Tibial artery (tissue), 4 donors: ENCODE measurements around the gene SCAMP4.

ENCODE experiments used
- DNase-seq, 2 donors: peaks; one replicate each; pipeline ENCODE4 v3.0.0-alpha.2; 2019
- H3K27ac ChIP-seq, 2 donors: fragments of 200-600 bp; sonication (generic) in 1 of 2; 1 replicate in 1 of 2; 2 replicates in 1 of 2; pipeline ENCODE4 v1.5.1; 2018 to 2019; ENCODE audit warnings: mild to moderate bottlenecking in 1 of 2
- H3K27me3 ChIP-seq, 2 donors: fragments of 200-600 bp; sonication (generic) in 1 of 2; one replicate each; pipeline versions ENCODE4 v1.5.1 to v1.6.0; 2016 to 2019
- H3K36me3 ChIP-seq, 3 donors: fragments of 200-600 bp; sonication (generic) in 2 of 3; one replicate each; pipeline ENCODE4 v1.5.1; 2016 to 2019; ENCODE audit warnings: mild to moderate bottlenecking in 2 of 3
- H3K4me1 ChIP-seq, 4 donors: fragments of 200-600 bp; sonication (generic) in 2 of 4; 1 replicate in 3 of 4; 2 replicates in 1 of 4; pipeline ENCODE4 v1.5.1; 2016 to 2019
- H3K4me3 ChIP-seq, 2 donors: fragments of 200-600 bp; sonication (generic) in 1 of 2; 1 replicate in 1 of 2; 2 replicates in 1 of 2; pipeline ENCODE4 v1.5.1; 2018 to 2019; ENCODE audit warnings: mild to moderate bottlenecking in 2 of 2
- H3K9me3 ChIP-seq, 3 donors: fragments of 200-600 bp; sonication (generic) in 1 of 3; one replicate each; pipeline ENCODE4 v1.5.1; 2016 to 2019
- intact Hi-C: fragments of 100-400 bp; cut with DNase I; formaldehyde crosslinking; loops from one replicate; pipeline ENCODE4 v1.15.0; 2023; ENCODE audit warnings: low total_unique reads
- TF ChIP-seq, protein P1 (sequence below), 2 experiments: fragments of 200-600 bp in 1 of 2; fragments of 450-650 bp in 1 of 2; IDR thresholded peaks; one replicate each; pipeline ENCODE4 v1.5.1; 2017 to 2019; ENCODE audit warnings: antibody characterized with exemption in 2 of 2, mild to moderate bottlenecking in 1 of 2, moderate library complexity in 1 of 2

The SCAMP4 gene, protein sequence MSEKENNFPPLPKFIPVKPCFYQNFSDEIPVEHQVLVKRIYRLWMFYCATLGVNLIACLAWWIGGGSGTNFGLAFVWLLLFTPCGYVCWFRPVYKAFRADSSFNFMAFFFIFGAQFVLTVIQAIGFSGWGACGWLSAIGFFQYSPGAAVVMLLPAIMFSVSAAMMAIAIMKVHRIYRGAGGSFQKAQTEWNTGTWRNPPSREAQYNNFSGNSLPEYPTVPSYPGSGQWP

DNA sequence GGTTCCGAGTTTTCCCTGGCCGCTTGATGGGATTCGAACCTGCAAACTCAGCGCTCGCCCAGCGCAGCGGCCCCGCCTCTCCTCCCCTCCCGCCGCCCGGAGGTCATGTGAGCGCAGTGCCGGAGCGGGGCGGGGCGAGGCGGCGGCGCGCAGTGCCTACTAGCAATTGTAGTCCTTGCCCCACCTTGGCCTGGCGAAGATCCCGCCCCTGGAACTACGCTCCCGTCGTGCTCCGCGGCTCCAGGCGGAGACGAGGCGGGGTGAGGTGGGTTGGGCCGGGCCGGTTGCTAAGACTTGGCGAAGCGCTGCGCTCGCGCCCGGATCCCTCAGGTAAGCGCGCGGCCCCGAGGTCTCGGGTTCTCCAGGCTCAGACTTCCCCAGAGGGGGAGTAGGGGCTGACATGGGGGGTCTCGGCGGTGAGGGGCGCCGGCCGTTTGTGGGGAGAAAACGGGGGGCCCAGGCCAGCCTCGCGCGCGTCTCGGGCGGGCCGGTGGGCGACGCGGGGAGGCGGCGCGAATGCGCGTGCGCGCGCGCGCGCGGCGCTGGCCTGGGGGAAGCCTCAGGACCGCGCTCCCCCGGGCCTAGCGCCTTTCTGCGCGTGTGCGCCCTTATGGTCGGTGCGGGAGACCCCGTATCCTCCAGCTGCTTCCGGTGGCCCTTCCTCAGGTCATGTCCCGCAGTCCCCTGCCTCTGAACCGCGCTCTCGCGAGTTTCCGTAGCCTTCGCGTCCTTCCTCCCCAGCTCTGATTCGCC lies at the start of gene SCAMP4, which contains the start of gene ADAT3:
TSS of gene SCAMP4 (plus strand) at position 290 of the 753 bp plus-strand sequence. CDS start 9,621 bp downstream, outside the sequence.
TSS of gene ADAT3 (plus strand) at position 290 of the 753 bp plus-strand sequence. CDS start 6,649 bp downstream, outside the sequence.
- TF ChIP-seq, protein P1, sequence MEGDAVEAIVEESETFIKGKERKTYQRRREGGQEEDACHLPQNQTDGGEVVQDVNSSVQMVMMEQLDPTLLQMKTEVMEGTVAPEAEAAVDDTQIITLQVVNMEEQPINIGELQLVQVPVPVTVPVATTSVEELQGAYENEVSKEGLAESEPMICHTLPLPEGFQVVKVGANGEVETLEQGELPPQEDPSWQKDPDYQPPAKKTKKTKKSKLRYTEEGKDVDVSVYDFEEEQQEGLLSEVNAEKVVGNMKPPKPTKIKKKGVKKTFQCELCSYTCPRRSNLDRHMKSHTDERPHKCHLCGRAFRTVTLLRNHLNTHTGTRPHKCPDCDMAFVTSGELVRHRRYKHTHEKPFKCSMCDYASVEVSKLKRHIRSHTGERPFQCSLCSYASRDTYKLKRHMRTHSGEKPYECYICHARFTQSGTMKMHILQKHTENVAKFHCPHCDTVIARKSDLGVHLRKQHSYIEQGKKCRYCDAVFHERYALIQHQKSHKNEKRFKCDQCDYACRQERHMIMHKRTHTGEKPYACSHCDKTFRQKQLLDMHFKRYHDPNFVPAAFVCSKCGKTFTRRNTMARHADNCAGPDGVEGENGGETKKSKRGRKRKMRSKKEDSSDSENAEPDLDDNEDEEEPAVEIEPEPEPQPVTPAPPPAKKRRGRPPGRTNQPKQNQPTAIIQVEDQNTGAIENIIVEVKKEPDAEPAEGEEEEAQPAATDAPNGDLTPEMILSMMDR (IDR thresholded peaks at IDR 0.05): no peak
- Histone ChIP-seq H3K4me1 (peaks cover 0 to 54% (median 18%) of the 10 kb centered on the region in 4 donors), H3K4me3 (peak within 1 kb of the TSS; percentile 60 to 77), H3K36me3 (no peaks in the 10 kb centered on the region), H3K27me3 (no peaks in the 10 kb centered on the region), H3K27ac (peak within 1 kb of the TSS; percentile 67 to 82), H3K9me3 (no peaks in the 10 kb centered on the region)
- intact Hi-C loops: no loop called here
- peak; percentile 98 to 99 for DNase-seq

DNA sequence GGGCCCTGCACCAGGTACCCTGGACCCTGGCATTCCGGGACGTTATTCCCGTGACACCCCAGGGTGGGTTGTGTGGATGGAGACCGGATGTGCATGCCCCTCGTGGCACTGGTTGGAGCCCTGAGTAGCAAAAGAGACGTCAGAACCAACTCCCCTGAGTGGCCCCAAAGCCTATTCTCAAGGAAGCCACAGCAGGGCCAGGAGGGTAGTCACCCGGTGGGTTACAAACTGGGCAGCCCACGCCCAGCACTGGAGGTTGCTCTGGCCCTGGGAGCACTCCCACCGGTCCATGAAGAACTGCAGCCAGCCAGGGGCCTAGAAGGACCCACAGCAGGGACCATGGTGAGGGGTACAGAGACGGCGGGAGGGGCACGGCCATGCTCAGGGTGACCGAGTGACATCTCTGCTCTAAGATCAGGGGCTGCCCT lies 49.4 kb upstream of the SCAMP4 start:
- peaks cover 0 to 3% of the 10 kb centered on the region in 2 donors for H3K27me3 ChIP-seq
- intact Hi-C loops: no loop called here
- H3K36me3 ChIP-seq: peaks cover 0 to 7% (median 0%) of the 10 kb centered on the region in 3 donors
- peaks cover 0 to 77% (median 39%) of the 10 kb centered on the region in 4 donors for H3K4me1 ChIP-seq
- TF ChIP-seq, protein P1 (IDR thresholded peaks at IDR 0.05): no peak
- H3K9me3 ChIP-seq: no peaks in the 10 kb centered on the region
- DNase-seq: no peak
- H3K4me3 ChIP-seq: peak overlapping the region; percentile 27 to 49
- peak overlapping the region; percentile 27 for H3K27ac ChIP-seq

DNA sequence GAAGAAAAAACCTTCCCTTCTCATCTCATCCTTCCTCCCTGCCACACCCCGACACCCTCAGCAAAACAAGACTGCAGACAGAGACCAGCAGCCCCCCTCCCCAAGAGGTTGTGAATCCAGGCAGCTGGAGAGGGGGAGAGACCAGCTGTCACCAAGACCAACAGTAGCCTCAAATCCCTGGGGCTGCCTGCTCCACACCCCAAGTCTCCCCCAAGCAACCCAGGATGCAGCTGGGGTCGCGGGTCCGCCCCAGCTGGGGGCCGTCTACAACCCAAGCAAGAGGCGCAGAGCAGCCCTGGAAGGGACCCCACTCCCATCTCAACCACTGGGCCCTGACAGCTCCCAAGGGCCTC lies 48.9 kb upstream of the SCAMP4 start:
- no peak for DNase-seq
- TF ChIP-seq, protein P1 (IDR thresholded peaks at IDR 0.05): no peak
- Histone ChIP-seq H3K27ac (peak overlapping the region; percentile 27), H3K9me3 (no peaks in the 10 kb centered on the region), H3K4me1 (peaks cover 0 to 82% (median 43%) of the 10 kb centered on the region in 4 donors), H3K27me3 (peaks cover 0 to 3% of the 10 kb centered on the region in 2 donors), H3K36me3 (peaks cover 0 to 7% (median 0%) of the 10 kb centered on the region in 3 donors), H3K4me3 (peak overlapping the region; percentile 27 to 49)
- intact Hi-C loops: no loop called here

DNA sequence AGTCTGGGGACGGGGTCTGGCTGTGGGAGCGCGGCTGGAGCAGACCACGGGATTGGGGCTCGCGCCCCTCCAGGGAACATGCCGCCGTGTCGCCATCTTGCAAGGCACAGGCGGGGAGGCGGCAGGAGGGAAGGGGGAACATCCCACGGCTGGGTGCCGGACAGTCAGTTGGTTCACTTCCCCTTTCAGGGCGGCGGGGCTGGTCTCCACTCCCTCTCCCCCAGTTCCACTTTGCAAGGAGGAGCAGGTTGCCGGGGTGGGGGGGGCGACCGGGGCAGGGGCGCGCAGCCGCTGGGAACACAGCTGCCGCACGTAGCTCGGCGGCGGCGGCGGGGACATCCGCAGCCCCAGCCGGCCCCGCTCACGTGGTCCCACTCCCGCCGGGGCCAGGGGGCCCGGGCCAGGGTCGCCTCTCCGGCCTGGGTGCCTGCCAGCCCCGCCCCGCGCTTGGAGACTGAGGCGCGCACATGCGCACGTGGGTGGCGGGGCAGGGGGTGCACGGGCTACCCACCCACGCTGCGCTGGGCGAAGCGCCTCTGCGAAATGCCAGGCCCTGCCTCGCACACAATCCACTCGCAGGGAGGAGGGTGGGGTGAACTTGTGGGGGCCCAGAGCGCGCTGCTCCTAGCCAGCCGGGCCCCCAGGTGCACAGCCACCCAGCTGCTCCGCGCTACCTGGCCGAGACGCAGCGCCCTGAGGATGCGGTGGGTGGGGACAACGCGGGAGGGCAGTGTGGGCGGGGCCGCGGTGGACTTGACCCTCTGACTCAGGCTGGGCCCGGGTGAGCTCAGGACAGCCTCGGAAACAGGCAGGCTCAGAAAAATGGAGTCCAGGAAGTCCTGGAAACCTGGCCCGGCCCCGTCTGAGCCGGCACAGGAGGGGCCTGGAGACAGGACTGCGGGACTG lies 48.2 kb upstream of the SCAMP4 start:
- intact Hi-C loops: no loop called here
- H3K36me3 ChIP-seq: peaks cover 0 to 7% (median 0%) of the 10 kb centered on the region in 3 donors
- H3K27me3 ChIP-seq: peaks cover 0 to 3% of the 10 kb centered on the region in 2 donors
- H3K9me3 ChIP-seq: no peaks in the 10 kb centered on the region
- H3K4me3 ChIP-seq: peak overlapping the region; percentile 27 to 49
- DNase-seq: peak; percentile 76 to 89
- H3K4me1 ChIP-seq: peaks cover 0 to 85% (median 50%) of the 10 kb centered on the region in 4 donors
- TF ChIP-seq, protein P1 (IDR thresholded peaks at IDR 0.05): no peak
- peak overlapping the region; percentile 27 for H3K27ac ChIP-seq
